HUES64 (cell line): ENCODE data around the gene GLA.

Experiments
- H3K27ac ChIP-seq: 2 replicates; pipeline ENCODE4 v1.7.0; 2013; ENCODE audit warnings: low read depth, low read length, inconsistent platforms
- H3K27me3 ChIP-seq: 2 replicates; pipeline ENCODE4 v1.6.1; 2013; ENCODE audit warnings: mild to moderate bottlenecking, low read length; ENCODE audit not compliant: insufficient read depth
- H3K36me3 ChIP-seq: 2 replicates; pipeline ENCODE4 v1.6.1; 2013; ENCODE audit warnings: mild to moderate bottlenecking, low read length; ENCODE audit not compliant: insufficient read depth
- H3K4me1 ChIP-seq: 2 replicates; pipeline ENCODE4 v1.6.1; 2013; ENCODE audit warnings: mild to moderate bottlenecking, low read length, moderate library complexity; ENCODE audit not compliant: insufficient read depth
- H3K4me3 ChIP-seq: 2 replicates; pipeline ENCODE4 v1.5.1; 2013; ENCODE audit warnings: mild to moderate bottlenecking, low read length, moderate library complexity
- H3K9ac ChIP-seq: 2 replicates; pipeline ENCODE4 v1.6.1; 2013; ENCODE audit warnings: mild to moderate bottlenecking, low read depth, low read length
- H3K9me3 ChIP-seq: 2 replicates; pipeline ENCODE4 v1.6.1; 2013; ENCODE audit warnings: low read depth, low read length; ENCODE audit not compliant: insufficient read depth
- WGBS: fragments of 150-250, 120-280 bp; methylation state at CpG from one replicate; pipeline ENCODE4 v1.1.7; 2013; ENCODE audit warnings: missing lambda C conversion rate; 5-methylcytosine and 5-hydroxymethylcytosine counted together

GLA gene

DNA sequence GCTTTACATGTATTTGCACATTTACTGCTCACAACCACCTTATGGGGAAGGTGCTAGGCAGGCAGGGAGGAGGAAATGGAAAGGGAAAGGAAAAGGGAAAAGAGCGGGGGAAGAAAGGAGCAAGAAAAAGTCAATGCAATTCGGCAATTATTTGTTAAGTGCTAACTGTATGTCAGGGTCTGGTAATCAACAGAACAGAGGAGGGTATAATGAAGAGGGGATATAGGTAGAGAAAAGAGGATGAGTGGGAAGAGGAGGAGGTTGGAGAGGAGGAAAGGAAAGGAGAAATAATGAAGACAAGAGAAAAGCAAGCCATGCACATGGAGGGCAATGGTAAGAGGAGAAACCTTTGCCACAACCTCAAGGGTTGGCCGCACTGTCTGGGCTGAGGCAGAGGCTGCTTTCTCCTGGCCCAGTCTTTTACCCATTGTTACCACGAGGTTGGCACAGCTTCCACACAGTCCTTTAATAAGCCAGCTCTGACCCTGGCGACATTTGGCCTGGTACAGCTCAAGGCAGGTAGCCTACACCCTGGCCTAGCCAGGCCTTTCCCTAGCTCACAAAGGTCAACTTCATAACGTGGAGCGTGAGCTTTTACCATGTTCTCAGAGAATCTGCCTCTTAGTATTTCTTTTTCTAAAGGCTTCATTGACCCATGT is 22.6 kb downstream of the GLA start:
- no peak overlapping the region for H3K4me3 ChIP-seq
- H3K36me3 ChIP-seq: no peaks in the 10 kb centered on the region
- no peak overlapping the region for H3K9ac ChIP-seq
- no peak overlapping the region for H3K27ac ChIP-seq
- H3K27me3 ChIP-seq: no peaks in the 10 kb centered on the region
- no peaks in the 10 kb centered on the region for H3K9me3 ChIP-seq
- WGBS: 92% methylated on average over 7 of the region's 7 CpGs
- no peaks in the 10 kb centered on the region for H3K4me1 ChIP-seq

- 53% methylated on average over 2 of the region's 4 CpGs for WGBS
- H3K27me3 ChIP-seq: no peaks in the 10 kb centered on the region
- H3K9me3 ChIP-seq: no peaks in the 10 kb centered on the region
- H3K27ac ChIP-seq: no peak overlapping the region
- no peaks in the 10 kb centered on the region for H3K4me1 ChIP-seq
- no peak overlapping the region for H3K9ac ChIP-seq
- no peak overlapping the region for H3K4me3 ChIP-seq
- H3K36me3 ChIP-seq: no peaks in the 10 kb centered on the region
Observed at GRCh38 chrX:101383679-101384205, 24.0 kb downstream of the GLA start.

GRCh38 chrX:101377547-101377946 is 30.2 kb downstream of the GLA start:
- Histone ChIP-seq H3K9me3 (no peaks in the 10 kb centered on the region), H3K27me3 (no peaks in the 10 kb centered on the region), H3K4me3 (no peak overlapping the region), H3K9ac (no peak overlapping the region), H3K27ac (no peak overlapping the region), H3K36me3 (no peaks in the 10 kb centered on the region), H3K4me1 (no peaks in the 10 kb centered on the region)
- WGBS: 100% methylated on average over 1 of the region's 1 CpG

- no peaks in the 10 kb centered on the region for H3K4me1 ChIP-seq
Observed at GRCh38 chrX:101370888-101371504, 36.7 kb downstream of the GLA start.

GRCh38 chrX:101369687-101370086 is 38.0 kb downstream of the GLA start:
- Histone ChIP-seq H3K4me1 (no peaks in the 10 kb centered on the region), H3K4me3 (no peak overlapping the region), H3K36me3 (no peaks in the 10 kb centered on the region), H3K9me3 (no peaks in the 10 kb centered on the region), H3K9ac (no peak overlapping the region), H3K27me3 (no peaks in the 10 kb centered on the region), H3K27ac (no peak overlapping the region)
- WGBS: 92% methylated on average over 4 of the region's 6 CpGs

More at GRCh38 chrX:101370888-101371504, 36.7 kb downstream of the GLA start:
- WGBS: 92% methylated on average over 3 of the region's 3 CpGs
- H3K9me3 ChIP-seq: no peaks in the 10 kb centered on the region
- H3K27me3 ChIP-seq: no peaks in the 10 kb centered on the region
- H3K36me3 ChIP-seq: no peaks in the 10 kb centered on the region
- no peak overlapping the region for H3K4me3 ChIP-seq
- H3K9ac ChIP-seq: no peak overlapping the region
- no peak overlapping the region for H3K27ac ChIP-seq

DNA sequence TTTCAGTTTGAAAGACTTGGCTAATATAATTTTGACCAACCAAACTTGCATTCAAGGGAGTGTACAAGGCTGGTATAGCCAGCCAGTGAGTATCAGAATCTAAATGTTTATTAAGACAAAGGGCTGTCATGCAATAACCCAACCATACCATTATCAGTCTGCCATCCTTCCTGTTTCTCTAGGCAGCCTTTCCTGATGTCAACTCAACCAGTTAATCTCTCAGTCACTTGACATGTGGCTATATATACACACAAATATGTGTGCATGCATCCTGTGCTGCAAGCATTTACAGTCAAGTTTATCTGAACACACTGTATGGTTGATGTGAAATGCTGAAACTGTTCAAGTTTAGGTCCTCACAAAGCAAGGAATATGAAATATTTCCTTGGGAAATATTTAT is 38.9 kb downstream of the GLA start:
- Histone ChIP-seq H3K4me1 (no peaks in the 10 kb centered on the region), H3K36me3 (no peaks in the 10 kb centered on the region), H3K27me3 (no peaks in the 10 kb centered on the region), H3K4me3 (no peak overlapping the region), H3K9ac (no peak overlapping the region), H3K27ac (no peak overlapping the region), H3K9me3 (no peaks in the 10 kb centered on the region)

- no peak overlapping the region for H3K27ac ChIP-seq
- H3K27me3 ChIP-seq: no peaks in the 10 kb centered on the region
- H3K4me1 ChIP-seq: no peaks in the 10 kb centered on the region
- no peak overlapping the region for H3K4me3 ChIP-seq
- no peaks in the 10 kb centered on the region for H3K9me3 ChIP-seq
- WGBS: 100% methylated on average over 1 of the region's 1 CpG
- no peak overlapping the region for H3K9ac ChIP-seq
- H3K36me3 ChIP-seq: no peaks in the 10 kb centered on the region
Observed at GRCh38 chrX:101365301-101365795, 42.4 kb downstream of the GLA start.

DNA sequence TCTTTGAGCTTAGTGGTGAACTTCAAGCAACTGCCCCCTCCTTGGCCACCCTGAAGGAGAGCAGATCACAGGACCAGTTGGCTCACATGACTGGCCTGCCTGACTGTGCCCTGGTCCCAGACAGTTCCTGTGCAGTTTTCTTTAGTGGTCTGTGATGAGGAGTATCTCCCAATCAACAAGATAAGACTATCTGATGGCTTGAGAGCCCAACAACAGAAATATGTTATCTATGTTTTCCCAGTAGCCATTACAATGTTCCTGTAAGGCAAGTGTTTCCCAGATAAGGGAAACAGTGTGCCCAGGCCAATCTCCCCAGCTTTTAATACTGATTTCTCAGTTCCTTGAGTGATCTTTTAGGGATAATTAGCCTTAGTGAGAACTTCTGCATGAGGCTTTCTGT is 45.0 kb downstream of the GLA start:
- no peaks in the 10 kb centered on the region for H3K27me3 ChIP-seq
- no peak overlapping the region for H3K9ac ChIP-seq
- no peak overlapping the region for H3K4me3 ChIP-seq
- no peaks in the 10 kb centered on the region for H3K36me3 ChIP-seq
- no peaks in the 10 kb centered on the region for H3K4me1 ChIP-seq
- H3K9me3 ChIP-seq: no peaks in the 10 kb centered on the region
- no peak overlapping the region for H3K27ac ChIP-seq

- no peaks in the 10 kb centered on the region for H3K36me3 ChIP-seq
- no peak overlapping the region for H3K4me3 ChIP-seq
- 91% methylated on average over 3 of the region's 3 CpGs for WGBS
- H3K27ac ChIP-seq: no peak overlapping the region
- H3K27me3 ChIP-seq: no peaks in the 10 kb centered on the region
- H3K9me3 ChIP-seq: no peaks in the 10 kb centered on the region
- H3K9ac ChIP-seq: no peak overlapping the region
- H3K4me1 ChIP-seq: no peaks in the 10 kb centered on the region
Observed at GRCh38 chrX:101362116-101362515, 45.6 kb downstream of the GLA start.

DNA sequence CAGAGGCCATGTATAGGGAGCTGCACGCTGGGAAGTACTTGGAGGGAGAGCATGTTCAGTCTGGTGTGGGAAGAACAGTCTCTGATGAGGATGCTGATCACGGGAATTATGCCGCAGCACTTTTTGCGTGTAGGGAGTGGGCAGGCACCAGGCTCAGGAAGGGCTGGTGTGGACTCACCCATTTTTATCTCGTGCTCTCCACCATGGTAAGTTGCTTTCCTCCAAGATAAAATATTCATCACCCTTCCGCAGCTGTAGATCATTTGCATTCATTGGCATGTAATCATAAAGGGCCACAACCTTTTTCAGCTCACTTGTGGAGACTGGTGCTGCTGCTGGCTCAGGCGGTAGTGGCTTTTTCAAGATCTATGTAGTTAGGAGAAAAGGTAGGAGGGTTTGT is 47.3 kb downstream of the GLA start:
- Histone ChIP-seq H3K4me3 (no peak overlapping the region), H3K27ac (no peak overlapping the region), H3K36me3 (no peaks in the 10 kb centered on the region), H3K9me3 (no peaks in the 10 kb centered on the region), H3K27me3 (no peaks in the 10 kb centered on the region), H3K9ac (no peak overlapping the region), H3K4me1 (no peaks in the 10 kb centered on the region)
- WGBS: 89% methylated on average over 6 of the region's 7 CpGs

GRCh38 chrX:101359966-101360365 is 47.8 kb downstream of the GLA start:
- 83% methylated on average over 1 of the region's 1 CpG for WGBS
- Histone ChIP-seq H3K9me3 (no peaks in the 10 kb centered on the region), H3K36me3 (no peaks in the 10 kb centered on the region), H3K4me1 (no peaks in the 10 kb centered on the region), H3K4me3 (no peak overlapping the region), H3K27ac (no peak overlapping the region), H3K27me3 (no peaks in the 10 kb centered on the region), H3K9ac (no peak overlapping the region)
